SKM-1 (cell line): ENCODE measurements around the gene OXLD1.

Source experiments
- DNase-seq: peaks from one replicate; lab custom pipeline; 2025; ENCODE audit not compliant: unreplicated experiment; lab: John Stamatoyannopoulos, UW

The OXLD1 gene

DNA sequence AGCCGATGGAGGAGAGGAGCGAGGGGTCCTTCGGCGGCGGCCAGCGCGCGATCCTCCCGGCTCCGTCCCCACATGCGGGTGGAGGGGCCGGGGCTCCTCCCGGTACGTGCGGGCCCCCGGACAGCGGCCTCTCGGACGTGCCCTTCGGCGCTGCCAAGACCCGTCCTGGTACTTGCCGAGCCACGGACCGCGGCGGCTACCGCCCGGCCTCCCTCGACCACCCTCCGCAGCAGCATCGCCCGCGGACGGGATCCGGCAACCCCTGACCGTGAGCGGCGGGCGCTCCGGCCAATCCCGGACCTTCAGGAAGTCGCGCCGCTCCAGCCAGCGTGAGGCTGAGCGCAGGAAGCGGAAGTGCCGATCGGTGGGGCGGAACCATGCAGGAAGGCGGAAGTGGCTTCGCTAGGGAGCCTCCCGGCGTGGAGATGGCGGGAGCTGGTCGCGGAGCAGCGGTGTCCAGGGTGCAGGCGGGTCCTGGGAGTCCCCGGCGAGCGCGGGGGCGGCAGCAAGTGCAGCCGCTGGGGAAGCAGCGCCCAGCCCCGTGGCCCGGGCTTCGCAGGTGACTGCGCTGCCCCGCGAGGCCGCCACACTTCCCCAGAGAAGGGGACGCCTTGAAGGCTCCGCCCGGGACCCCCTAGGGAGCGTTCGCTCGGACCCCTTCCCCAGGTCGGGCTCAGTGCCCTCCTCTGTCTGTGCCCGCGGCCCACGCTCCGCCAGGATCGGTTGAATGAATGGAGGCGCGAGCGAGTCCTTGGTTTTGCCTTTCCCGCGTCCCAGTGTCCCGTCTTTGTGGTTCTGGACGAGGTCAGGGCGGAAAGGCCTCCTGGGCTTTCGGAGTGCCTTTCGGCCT is at the start of gene OXLD1, which contains the start of gene CCDC137:
OXLD1 (minus strand) TSS at position 264 of the 850 bp plus-strand sequence; CDS start at position 236, 28 bp downstream.
CCDC137 (plus strand) TSS at position 396 of the 850 bp plus-strand sequence; CDS start at position 426, 30 bp downstream.
- DNase-seq: peak; percentile 76

DNA sequence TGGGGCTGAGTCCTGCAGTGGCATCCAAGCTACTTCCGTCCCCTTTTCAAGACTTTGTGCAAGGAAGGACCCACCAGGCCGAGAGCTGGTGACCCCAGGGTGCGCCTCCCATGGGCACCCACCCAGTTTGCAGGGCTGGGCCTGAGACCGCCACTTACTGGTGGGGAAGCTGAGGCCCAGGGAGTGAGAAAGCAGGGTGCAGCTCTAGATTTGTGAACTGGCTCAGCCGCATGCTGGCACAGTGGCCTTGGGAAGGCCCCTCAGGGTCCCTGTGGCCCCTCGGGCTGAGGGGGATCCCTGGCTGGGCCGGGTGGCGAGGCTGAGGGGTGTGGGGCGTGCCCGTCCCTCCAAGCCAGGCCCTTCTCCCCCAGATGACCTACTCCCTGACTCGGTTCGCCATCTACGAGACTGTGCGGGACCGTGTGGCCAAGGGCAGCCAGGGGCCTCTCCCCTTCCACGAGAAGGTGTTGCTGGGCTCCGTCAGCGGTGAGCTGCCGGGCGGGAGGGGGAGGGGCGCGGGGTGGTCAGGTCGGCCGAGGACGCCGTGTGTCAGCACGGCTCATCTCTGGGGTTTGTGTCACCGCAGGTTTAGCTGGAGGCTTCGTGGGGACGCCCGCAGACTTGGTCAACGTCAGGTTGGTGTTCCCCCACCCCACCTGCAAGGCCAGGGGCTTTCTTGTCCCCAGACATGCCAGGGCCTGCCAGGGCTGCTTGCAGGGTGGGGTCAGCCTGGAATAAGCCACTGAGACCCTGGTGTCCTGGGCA is 48.9 kb upstream of the OXLD1 start:
- no peak for DNase-seq

DNA sequence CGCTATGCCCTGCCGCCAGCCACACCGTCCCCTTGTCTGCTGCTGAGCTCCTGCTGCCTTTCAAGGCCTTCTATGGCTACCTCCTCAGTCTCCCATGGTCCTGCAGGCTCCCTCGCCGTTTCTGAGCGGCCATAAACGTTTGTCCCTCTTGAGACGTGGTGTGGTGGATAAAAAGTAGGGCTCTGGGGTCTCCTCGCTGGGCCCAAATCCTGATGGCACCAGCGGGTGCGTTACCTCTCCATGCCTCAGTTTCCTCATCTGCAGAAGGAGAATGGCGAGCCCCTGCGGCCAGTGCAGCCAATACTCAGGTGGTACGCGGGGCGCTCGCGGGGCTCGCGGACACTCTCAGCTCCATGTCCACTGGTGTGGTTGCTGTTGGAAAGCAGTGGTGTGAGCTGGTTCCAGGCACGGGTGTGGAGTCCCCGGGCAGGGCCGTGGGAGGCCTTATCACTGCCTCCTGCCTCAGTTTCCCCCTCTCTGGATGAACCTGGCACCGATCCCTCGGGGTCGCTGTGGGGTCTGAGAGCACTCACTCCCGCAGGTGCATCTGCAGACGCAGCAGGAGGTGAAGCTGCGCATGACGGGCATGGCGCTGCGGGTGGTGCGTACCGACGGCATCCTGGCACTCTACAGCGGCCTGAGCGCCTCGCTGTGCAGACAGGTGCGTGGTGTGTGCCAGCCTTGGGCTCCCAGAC is 48.2 kb upstream of the OXLD1 start:
- no peak for DNase-seq

DNA sequence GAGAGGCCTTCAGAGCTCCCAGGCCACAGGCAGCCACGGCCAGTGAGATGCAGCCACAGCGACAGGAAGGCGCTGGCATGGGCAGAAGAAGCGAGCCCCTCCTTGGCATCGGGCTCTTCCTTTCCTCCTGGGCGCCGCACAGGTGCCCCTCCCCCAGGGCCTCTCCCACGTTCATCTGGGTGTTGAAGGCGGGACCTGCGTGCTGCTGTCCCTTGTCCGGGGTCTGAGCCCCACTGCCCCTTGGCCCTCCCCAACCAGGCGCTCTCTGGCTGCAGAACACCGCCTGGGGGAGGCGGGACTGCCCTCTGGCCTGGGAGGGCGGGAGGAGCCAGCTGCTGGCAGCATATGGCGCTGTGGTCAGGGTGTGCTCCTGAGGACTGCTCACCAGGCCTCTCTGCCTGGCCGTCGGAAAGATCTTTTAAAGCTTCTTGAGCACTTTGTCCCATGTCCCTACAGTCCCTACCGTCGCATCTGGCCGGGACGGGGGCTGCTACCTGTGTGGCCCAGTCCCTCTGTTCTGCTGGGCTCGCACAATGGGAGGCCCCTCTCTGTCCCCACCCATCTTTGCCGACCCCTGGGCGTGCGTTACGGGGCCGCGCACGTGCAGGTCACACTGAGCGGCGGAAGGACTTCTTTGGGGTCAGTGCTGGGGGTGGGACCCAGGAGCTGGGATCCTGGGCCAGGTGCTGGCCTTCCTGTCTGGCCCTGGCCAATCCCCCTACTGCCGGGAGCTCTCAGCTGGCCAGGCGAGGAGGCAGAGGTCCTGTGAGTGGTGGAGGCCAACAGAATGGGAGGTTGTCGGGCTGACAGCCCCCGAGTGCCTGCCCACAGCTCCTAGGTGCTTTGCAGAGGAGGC is 47.4 kb upstream of the OXLD1 start:
- DNase-seq: no peak

- no peak for DNase-seq
Measured at GRCh38 chr17:81713004-81713555, 46.7 kb upstream of the OXLD1 start.

DNA sequence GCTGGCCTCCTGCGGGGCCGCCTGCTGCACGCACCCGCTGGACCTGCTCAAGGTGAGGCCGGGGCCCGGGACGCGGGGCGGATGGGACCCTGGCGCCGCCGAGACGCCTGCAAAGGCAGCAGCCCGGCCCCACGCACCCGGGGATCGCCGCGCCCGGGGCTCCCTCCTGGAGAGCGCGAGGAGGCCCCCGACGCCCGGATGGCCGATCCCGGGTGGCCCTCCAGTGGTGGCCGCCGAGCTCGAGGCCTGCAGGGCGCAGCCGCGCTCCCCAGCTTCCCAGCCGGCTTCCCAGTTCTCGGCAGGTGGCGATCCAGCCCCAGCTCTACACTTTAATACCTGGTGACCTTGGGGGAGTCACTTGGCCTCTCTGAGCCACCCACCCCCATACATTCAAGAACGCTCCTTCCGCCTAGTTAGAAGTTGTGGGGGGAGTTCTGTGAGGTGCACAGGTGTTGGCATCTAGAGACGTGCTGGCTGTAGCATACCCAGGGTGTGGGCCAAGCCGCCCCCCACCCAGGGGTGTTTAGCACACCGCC is 46.1 kb upstream of the OXLD1 start:
- no peak for DNase-seq

- DNase-seq: peak; percentile 78
Measured at GRCh38 chr17:81711814-81712467, 45.5 kb upstream of the OXLD1 start, which contains the start of gene SLC25A10. Gene SLC25A10 (plus strand): TSS chr17:81712284. CDS start chr17:81712427, 143 bp downstream.

GRCh38 chr17:81710514-81711308 is 44.3 kb upstream of the OXLD1 start:
- DNase-seq: peak; percentile 78

GRCh38 chr17:81708739-81709185 is 42.4 kb upstream of the OXLD1 start:
- no peak for DNase-seq

DNA sequence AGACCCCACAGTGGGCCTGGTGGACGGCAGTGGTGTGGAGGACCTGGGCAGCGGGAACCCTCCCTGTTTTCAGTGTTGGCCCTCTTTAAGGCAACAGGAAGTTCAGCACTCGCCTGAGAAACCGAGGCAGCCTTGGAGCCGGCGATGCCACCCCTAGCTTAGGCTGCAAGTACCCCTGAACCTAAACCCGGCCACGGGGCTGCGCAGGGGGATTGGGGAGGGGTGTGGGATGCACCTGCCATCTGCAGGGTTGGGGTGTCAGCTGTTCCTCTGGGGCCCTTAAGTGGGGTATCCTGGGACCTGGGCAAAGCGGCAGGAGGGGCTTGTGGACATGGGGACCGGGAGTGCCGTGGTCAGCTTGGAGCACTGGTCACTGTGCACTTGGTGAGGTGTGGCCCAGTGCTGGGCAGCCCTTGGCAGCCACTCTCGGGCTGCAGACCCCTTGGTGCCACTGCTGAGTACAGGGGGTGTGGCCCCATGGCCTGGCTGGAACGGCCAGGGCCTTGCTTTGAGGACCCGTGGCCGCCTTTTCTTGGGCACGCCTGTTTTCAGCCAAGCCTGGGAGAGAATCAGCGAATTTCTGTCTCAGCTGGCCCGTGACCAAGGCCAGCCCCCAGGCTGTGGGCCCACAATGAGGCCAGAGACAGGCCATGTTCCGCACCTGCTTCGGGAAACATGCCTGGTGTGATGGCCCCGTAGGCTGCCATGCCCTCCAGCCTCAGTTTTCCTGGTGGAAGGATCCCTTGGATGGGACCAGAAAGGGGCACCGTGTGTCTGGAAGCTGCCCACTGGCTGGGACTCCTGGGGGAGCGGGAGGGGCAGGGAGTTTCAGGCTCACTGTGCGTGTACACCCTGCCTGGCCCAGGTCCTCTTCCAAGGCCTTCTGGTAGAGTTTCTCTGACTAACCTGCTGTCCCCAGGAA is 41.6 kb upstream of the OXLD1 start:
- DNase-seq: no peak

- DNase-seq: no peak
Measured at GRCh38 chr17:81706757-81707624, 40.6 kb upstream of the OXLD1 start.

DNA sequence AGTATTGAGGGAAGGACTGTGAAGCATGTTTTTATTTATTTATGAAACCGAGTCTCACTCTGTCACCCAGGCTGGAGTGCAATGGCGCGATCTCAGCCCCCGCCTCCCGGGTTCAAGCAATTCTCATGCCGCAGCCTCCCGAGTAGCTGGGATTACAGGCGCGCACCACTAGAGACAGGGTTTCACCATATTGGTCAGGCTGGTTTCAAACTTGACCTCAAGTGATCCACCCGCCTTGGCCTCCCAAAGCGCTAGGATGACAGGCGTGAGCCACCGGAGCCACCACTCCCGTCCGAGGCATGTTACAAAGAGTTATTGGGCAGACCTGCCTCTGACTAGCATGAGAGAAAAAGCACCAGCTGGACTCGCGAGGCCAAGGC is 39.8 kb upstream of the OXLD1 start:
- no peak for DNase-seq

DNA sequence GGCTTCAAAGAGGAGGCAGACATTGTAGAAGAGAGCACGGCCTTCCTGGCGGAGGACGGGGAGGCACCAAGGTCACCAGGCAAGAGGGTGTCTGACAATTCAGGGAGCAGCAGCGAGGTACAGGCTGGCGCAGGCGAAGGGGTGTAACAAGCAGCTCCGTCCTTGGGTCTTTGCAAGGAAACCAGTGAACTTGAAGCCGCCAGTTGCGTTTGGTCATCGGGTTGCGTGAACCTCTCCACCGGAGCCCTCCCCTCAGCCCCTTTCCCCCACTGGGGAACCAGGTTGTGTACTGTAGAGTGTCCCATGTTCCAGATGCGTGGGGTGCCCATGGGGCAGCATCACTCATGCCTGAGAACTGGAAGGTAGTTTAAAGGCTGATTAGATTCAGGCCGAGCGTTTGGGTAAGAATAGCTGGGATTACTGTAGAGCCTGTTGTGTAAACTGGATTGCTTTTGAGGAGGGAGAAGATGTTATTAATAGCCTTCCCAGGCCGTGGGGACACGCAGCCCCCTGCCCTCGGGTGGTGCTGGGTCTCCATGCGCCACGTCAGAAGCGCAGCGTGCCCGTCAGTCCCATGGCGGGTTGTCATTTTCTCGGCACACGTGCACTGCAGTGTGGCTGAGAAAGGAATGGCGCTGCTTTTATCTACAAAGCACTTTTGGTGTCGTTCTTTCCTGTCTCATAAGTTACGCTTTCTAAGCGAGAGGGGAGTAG is 39.3 kb upstream of the OXLD1 start:
- no peak for DNase-seq

DNA sequence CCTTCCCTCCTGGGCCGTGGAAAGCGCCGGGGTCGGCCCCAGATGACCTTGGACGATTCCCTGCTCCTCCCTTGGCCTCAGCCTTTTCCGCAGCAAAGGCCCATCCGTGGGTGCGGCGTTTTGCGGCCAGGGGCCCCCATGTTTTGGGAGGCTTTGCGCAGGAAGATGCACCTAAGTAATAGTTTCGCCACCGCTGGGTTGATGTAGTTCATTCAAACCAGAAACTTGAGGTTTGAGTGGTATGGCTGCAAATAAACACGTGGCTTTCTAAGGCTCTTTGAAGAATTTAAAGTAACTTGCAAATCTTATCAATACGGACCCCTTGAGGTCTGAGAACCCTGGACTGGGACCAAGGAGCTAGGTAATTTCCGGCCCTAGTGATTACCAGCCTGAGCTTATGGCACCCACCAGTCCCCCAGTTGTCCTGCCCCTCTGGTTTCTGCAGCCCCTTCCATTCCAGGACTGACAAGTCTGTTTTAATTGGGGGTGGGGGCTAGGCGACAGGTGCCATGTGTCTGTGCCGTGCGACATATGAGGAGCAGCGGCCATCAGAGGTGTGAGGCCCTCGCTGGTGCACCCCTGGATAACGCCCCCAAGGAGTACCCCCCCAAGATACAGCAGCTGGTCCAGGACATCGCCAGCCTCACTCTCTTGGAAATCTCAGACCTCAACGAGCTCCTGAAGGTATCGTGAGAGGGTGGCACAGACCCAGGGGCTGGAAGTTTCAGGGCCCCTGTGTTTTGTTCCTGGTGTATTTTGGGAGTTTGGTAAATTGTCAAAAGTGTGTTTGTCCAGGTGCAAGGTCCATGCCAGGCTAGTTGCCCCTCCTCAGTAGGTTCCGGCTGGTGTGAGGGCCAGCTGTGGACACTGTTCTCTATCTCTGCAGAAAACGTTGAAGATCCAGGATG is 37.6 kb upstream of the OXLD1 start:
- no peak for DNase-seq
